HG02852 (cell line): ENCODE results near the gene SLC38A10.
"Not testable (repeated sequence)": the region's sequence is repeated elsewhere in the genome, so short reads cannot be mapped to it uniquely, and the experiment has no call there.

ENCODE experiments used
- ATAC-seq: cut with Tn5 transposase; IDR thresholded peaks from one replicate; pipeline ENCODE4 v1.9.1; 2021; ENCODE audit warnings: mild to moderate bottlenecking, moderate library complexity; ENCODE audit not compliant: unreplicated experiment

SLC38A10 gene

DNA sequence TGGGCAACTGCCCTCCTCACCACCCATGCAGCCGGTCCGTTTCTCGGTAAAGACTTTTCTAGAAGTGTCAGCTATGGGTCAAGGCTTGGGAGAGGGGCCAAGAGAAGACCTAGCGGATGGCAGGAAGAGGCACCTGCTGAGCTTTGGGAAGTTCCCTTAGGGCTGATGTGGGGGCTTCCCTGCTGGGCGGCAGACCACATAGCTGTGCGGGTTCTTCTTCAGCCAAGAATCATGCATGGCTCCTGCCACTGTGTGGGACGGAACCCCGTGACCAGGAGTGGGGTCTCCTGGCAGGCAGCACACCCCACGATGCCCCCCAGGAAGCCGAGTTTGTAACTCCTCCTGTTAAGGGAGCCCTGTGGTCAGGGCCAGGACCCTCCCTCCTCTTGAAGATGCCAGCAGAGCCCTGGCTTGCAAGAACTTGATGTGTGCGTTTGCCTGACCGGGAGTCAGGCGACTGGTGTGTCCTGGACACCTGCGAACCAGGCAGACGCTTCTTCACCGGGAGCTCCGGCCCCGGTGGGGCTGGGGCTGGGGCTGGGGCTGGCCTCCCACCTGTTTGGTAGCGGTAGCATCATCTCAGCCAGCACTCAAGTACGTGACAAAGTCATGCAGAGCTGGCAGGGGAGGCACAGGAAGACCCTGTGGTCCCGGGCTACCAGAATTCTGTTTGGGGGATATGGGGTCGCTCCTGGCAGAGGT lies 17.7 kb upstream of the SLC38A10 start:
- ATAC-seq: no peak

DNA sequence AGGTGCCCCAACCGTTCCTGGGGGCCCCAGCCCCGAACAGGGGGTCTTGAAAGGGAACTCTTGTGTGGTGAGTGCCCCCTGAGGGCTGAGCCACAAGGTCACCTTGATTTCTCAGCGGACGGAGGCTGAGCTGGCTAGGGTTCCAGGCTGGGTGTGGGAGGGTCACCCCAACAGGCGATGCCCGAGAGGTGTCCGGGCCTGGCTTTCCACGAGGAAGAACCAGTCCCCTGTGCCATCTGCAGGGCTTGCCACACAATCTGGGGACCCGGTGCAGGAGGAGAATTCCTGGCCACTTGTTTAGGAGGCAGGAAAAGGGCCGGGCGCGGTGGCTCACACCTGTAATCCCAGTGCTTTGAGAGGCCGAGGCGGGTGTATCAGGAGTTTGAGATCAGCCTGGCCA lies 16.8 kb upstream of the SLC38A10 start:
- ATAC-seq: no peak

DNA sequence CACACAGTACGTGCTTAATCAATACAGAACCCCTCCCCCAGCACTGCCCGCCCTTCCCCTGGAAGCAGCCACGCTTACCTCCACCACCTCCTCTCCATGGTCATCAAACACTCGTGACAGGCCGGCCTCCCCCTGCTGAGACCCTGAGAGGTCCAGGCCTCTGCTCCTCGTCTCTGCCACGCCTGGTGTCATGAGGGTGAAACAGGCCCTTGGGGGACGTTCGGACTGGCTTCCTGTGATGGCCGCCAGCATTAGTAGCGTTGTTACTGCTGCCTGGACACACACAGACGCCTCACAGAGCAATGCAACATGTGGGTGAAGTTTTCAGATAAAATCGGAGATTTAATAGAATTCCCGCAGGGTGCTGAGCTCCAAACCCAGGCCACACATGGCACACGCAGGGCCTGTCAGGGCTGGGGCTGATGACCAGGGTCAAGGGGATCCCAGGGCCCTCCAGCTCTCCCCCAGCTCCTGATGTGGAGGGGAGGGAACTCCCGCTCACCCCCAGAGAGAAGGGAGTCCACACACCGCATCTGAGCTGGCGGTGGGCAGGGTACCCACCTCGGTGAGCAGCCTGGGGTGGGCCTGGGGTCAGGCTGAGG lies 15.9 kb upstream of the SLC38A10 start:
- ATAC-seq: no peak

DNA sequence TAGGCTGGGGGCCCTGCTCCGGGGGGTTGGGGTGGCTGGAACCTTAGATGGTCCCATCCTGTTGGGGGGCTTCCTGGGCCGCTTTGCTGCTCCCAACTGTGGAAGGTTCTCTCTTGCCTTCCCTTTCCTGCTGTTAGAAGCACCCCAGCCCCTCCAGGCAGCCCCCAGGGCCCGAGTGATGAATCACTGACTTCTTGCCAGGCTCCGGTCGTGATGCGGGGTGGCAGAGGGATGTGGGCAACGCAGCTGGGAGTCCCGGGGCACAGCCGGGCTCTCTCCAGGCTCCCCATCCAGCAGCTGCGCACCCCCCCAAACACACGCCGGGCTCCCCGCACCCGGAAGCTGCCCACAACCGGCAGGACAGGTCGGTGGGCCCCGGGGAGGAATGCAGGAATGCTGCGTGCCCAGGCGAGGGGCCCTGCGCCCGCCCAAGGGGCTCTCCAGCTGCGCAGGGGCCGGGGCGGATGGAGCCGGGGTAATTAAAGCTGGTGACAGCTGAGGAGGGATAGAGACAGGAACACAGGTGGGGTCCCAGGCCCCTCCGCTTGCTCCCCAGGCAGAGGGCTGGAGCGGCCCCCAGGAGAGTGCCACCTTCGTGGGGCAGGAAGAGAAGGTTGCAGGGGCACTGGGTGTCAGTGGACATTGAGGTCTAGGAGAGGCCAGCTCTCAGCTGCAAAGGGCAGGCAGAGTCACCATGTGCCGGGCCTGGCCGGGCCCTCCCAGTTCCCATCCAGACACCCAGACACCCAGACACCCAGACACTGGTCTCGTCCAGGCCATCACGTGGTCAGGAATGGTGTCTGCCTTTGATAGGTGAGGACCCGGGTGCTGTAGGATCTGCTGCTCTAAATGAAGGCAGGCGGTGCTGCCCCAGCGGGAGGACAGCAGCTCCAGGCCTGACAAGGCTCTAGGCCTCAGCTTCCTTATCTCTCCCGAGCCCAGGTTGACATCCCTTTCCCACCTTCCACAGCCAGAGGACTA lies 15.0 kb upstream of the SLC38A10 start:
- no peak for ATAC-seq

DNA sequence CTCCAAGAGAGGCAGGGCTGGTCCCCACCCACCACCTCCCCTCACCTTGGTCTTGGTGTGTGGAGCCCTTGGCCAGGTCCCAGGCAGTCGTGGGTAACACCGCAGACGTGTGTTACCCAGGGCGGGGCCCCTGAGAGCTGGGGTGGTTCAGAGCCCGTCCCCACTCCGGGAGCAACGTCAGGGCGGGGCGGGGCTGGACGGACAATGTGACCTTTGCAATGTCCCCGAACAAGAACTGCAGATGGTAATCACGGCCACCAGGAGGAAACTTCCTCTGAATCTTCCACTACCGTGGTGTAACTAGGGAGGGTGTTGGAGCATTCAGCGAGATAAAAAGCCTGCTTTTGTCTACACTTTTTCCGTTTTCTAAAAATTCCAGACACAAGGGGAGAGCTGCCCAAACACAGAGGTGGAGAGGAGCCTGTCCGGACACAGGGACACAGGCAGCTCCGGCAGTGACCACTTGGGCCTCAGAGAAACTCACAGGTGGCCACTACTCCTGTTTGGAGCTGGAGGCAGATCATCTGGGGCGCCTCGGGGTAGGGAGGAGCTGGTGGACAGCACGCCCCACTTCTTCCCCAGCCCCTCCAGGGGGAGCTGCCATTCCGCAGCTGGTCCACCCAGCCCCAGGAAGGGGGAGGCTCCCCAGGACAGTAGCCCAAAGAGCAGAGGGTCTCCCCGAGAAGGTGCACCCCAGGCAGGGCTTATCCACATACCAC lies 14.2 kb upstream of the SLC38A10 start:
- ATAC-seq: no peak

DNA sequence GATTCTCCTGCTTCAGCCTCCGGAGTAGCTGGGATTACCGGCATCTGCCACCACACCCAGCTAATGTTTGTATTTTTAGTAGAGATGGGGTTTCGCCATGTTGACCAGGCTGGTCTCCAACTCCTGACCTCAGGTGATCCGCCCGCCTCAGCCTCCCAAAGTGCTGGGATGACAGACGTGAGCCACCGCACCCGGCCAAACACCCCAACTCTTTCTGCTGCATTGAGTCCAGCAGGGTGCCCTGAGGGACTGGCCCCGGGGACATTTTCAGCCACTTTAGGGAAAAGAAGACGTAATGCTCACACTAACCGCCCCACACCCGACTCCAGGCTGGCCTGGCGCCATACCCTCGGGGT lies 13.7 kb upstream of the SLC38A10 start:
- ATAC-seq: not testable (repeated sequence)

DNA sequence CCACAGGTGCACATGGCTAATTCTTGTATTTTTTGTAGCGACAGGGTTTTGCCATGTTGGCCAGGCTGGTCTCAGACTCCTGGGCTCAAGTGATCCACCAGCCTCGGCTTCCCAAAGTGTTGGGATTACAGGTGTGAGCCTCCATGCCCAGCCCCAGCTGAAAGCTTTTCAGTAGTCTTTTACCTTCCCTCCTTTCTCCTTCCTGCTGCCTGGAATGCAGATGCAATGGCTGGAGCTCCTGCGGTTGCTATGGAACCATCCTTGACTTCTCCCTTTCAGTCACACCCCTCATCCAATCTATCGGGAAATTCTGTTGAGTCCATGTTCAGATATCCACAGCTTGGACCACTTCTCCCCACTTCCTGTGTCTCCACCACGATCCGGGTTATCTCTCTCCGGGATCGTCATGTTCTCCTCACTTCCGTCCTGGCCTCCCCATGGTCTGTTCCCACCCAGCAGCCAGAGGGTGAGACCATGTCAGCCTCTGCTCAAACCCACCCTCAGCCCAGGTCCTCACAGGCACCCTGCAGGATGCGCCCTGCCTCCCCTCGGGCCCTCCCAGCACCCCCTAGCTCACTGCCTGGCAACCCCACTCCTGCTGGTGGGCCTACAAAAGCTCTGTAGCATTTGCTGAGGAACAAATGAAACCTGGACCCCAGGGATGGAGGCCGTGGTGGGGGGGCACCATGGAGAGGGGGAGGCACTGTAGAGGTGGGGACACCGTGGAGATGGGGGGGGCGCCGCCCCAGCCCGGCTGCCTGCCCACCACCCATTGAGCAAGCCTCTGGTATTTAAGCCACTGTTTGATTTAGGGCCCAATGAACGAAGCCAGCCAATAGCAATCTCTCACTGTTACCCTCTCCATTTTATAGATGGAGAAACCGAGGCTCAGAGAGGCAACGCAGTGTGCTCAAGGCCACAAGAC lies 12.8 kb upstream of the SLC38A10 start:
- ATAC-seq: no peak

DNA sequence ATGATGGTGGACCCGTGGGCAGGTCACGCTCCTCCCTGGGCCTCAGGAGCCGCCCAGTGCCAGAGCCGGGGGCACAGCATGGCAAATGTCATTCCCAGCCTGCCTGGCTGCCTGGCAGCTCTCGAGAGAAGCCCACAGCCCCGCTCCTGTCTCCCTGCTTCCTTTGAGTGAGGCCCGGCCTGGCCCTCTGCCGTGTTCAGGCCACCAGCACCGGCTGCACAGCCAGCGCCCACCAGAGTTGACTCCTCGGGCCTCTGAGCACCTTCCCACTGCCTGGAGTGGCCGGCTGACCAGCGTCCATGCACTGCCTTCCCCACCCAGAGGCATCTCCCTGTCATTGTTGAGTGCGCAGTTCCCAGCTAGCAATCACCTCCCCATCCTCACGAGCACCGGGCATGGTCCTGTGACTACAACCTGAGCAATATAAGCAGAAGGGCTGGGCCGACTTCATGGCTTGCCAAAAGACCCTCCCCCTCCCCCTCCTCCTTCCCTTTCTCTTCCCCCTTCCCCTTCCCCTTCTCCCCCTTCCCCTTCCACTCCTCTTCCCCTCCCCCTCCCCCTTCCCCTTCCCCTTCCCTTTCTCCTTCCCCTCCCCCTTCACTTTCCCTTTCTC lies 11.9 kb upstream of the SLC38A10 start:
- ATAC-seq: no peak

DNA sequence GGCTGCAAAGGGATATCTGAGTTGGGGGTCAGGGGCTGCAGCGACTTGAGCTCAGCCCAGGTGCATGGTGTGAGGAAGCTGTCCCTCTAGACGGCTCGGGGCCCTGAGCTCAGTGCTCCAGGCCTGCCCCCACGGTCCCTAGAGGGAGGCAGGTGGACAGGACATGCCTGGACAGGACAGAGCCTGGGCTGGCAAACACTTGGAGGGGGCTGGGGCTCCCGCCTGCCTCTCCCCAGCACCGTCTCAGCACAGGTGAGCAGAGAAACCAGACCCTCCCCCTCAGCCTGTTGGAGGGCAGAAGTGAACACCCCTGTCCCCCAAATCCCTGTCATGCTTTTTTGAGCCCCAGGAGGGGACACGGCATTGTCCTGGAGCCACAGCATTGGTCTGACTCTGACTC lies 11.4 kb upstream of the SLC38A10 start:
- no peak for ATAC-seq

DNA sequence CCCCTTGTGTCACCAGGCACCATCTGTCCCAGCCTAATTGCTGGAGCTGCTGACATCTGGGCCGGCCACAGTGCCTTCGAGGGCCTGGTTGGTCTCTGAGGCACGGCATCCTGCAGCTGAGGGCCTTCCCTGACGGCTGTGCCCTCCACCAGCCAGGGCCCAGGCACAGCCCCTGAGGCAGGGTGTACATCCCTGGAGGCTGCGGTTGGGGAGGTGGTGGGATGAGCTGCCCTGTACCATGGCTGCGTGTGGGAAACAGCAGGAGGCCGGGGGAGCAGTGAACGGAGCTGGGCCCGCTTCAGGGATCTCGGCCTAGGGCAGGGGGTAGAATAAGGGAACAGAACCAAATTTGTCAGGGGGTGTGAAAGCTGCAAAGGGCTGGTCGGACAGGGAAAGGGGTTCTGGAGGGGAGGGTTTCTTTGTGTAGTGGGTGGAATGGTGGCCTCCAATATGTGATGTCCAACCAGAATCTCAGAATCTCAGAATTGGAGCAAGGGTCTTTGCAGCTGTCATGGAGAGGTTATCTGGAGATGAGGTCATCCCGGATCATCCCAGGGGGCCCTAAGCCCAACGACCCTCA lies 10.0 kb upstream of the SLC38A10 start:
- no peak for ATAC-seq

DNA sequence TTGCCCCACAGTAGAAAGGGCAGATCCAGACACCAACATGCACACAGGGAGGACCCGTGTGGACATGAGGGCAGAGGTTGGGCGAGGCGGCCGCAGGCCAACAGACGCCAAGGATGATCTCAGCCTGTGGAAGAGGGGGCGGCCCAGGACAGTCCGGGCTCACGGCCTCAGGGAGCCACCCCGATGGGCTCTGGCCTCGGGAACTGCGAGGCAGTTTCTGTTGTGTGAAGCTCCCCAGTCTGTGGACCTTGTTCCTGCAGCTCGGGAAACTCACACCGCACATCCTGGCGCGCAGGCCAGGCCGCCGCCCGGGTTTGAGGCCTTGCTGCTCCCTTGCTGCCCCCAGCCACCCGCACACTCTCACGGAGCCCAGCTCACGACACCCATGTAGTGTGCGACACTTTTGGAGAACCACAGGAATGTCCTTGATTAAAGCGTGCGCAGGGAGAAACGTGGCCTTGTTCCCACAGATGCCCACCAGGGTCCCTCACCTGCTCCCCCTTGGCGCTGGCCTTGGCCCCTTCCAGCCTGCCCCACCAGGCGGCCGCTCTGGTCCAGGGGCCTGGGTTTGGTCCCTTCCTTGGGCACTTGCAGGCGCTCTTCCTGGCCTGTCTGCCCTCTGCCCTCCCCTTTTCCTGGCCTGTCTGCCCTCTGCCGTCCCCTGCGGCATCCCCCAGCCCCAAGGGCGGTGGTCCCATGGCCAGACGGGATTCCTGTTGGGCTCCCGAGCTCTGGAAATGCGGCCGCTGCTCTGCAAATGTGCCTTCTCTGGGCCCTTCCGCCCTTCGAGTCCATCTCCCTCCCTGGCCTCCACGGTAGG lies 9.3 kb upstream of the SLC38A10 start:
- no peak for ATAC-seq

DNA sequence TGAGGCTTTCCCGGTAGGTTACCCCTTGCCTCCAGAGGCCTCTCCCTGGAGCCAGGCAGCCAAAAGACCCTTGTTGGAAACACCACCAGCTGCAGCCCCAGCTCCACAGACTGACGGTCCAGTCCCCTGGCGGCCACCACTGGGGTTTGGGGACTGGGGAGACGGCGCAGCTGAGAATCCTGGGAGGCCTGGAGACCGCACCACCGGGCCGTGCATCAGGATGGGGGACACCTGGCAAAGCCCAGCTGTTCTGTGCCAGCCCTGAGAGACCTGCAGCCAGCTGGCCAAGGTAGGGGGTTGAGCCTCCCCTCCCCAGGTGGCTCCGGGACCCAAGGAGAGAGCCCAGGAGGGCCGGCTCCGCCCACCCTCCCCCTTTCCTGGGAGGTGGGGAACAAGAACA lies 8.3 kb upstream of the SLC38A10 start:
- no peak for ATAC-seq

DNA sequence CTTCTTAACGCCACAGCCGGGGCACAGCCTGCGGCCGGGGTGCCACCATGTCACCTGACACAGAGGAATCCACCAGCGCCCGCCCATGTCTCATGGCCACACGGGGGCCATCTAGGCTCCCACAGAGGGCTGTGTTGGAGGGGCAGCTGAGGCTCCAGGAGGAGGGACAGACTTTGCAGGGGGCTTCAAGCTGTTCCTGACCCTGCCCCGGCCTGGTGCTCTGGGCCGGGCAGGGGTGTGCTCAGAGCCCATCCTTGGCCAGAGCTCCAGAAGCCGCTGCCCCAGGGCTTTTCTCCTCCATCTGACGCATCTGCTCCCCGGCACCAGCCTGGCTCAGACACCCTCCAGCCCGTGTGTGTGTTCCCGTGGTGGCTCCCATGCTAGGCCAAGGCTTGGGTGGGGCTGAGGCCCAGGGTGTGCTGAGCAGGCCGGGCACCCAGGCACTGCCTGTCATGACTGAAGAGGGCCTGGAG lies 7.8 kb upstream of the SLC38A10 start:
- no peak for ATAC-seq

DNA sequence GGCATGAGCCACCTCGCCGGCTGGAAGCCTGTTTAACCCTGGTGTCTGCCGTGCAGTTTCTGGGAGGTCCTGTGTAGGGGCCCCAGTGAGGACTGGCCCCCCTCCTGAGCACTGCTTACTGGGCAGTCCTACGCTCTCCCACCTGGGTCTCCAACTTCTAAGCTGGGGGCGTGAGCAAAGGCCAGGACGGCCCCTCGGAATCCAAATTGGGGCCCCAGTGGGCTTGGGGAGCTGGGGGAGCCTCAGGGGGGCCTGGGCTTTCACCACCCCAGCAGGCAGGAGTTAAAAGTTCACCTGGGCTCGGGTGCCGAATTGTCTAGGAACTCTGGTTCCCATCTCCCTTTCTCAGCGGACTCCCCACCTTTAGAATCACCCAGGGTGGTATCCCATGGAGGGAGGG lies 7.2 kb upstream of the SLC38A10 start:
- no peak for ATAC-seq

DNA sequence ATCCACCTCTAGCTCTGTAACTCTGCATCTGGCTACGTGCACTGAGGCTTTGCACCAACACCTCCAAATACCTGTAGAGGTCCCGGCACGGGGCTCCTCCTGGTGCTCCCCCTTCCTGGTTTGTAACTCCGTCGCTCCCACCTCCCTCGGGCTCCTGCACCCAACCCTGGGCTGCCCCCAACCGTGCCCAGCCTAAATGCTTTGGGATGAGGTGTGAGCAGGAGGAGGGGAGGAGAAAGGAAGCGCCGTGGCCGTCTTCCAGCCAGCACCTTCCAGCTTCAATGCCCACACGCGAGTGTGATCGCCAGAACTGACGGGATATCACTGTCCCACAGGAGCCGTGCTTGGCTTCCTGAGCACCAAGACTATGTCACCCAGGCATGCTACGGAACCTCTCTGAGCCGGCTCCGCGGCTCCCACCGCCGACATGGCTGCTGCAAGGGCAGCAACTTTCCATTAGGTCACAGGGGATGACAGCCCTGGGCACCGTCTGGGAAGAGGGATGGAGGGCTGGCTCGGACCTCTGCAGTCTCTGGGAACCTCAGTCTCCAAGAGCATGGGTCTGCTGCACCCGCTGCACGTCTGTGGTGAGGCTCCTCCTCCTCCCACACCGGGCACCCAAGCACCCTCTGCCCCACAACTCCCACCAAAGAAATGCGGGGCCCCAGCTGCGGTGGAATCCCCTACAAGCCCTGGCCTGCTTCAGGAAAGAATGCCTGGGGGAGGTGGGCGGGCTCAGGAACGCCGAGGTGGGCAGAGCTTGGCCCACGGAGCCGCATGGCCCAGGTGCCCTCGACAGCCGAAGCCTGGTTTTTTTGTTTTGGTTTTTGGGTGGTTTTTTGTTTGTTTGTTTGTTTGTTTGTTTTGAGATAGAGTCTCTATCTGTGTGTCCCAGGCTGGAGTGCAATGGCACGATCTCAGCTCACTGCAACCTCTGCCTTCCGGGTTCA lies 6.4 kb upstream of the SLC38A10 start:
- no peak for ATAC-seq

DNA sequence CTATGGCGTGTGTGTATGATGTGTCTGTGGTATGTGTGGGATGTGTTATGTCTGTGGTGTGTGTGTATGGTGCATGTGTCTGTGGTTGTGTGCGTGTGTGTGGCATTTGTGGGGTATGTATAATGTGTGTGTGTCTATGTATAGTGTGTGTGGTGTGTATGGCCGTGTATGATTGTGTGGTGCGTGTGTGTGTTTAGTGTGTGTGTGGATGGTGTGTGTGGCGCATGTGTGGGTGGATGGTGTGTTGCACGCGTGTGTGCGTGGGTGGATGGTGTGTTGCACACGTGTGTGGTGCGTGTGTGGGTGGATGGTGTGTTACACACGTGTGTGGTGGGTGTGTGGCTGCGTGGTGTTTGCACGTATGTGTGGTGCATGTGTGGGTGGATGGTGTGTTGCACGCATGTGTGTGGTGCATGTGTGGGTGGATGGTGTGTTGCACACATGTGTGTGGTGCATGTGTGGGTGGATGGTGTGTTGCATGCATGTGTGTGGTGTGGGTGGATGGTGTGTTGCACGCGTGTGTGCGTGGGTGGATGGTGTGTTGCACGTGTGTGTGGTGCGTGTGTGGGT lies 5.6 kb upstream of the SLC38A10 start:
- ATAC-seq: no peak
